ENCODE data around the gene RNF39. TPM values are rescaled to one million over a fixed set of nuclear protein-coding genes. Genes with fewer than 3 reads are reported as not detected.

RNF39 gene
- total and polyA plus RNA-seq, 2 of the 13 experiments (the other 11 are each of a cell fraction or from before 2014, with no cell fraction given), result 0.13 to 1.8 TPM

GRCh38 chr6:30066577-30067459, 8.8 kb downstream of the RNF39 start, which contains the start of gene PPP1R11 (continued):
- TF ChIP-seq ZNF512B (CRISPR knock-in tag; IDR thresholded peaks at IDR 0.05; ENCODE audit: borderline replicate concordance) (0 out of 2 replicates have a peak, but pooled peaks have one; percentile 51), DDIT3 (CRISPR knock-in tag; IDR thresholded peaks at IDR 0.05) (no peak), PHF5A (CRISPR knock-in tag; IDR thresholded peaks at IDR 0.05; ENCODE audit: low read depth, unreplicated experiment) (peak; percentile 98), MEF2D (CRISPR knock-in tag; IDR thresholded peaks at IDR 0.05) (peak; percentile 91), ZNF724P (CRISPR knock-in tag; IDR thresholded peaks at IDR 0.05; ENCODE audit: borderline replicate concordance) (peak; percentile 84; the same call in 1 of the 2 replicates), SP2 (CRISPR knock-in tag; IDR thresholded peaks at IDR 0.05) (no peak), SRSF1 (optimal IDR thresholded peaks at IDR 0.05; ENCODE audit: low read depth, low read length) (peak; percentile 79), PPARG (CRISPR knock-in tag; conservative IDR thresholded peaks at IDR 0.05) (no peak), ZNF660 (CRISPR knock-in tag; IDR thresholded peaks at IDR 0.05; ENCODE audit: borderline replicate concordance, low read depth) (no peak), ZNF782 (CRISPR knock-in tag; IDR thresholded peaks at IDR 0.05; ENCODE audit: borderline replicate concordance) (peak; percentile 70; the same call in 1 of the 2 replicates), ZNF546 (CRISPR knock-in tag; conservative IDR thresholded peaks at IDR 0.05) (no peak), PHF20 (CRISPR knock-in tag; IDR thresholded peaks at IDR 0.05) (peak; percentile 97), ZNF446 (CRISPR knock-in tag; IDR thresholded peaks at IDR 0.05) (no peak), ZNF331 (CRISPR knock-in tag; IDR thresholded peaks at IDR 0.05) (peak; percentile 82; the same call in 1 of the 2 replicates), ZBTB8A (CRISPR knock-in tag; IDR thresholded peaks at IDR 0.05; ENCODE audit: borderline replicate concordance, low read depth) (no peak), ARNT (IDR thresholded peaks at IDR 0.05) (no peak), ZNF605 (CRISPR knock-in tag; IDR thresholded peaks at IDR 0.05) (peak; percentile 91), MTA3 (CRISPR knock-in tag; IDR thresholded peaks at IDR 0.05) (no peak), DPF2 (CRISPR knock-in tag; IDR thresholded peaks at IDR 0.05; ENCODE audit: borderline replicate concordance, low read depth) (no peak), NFIC (IDR thresholded peaks at IDR 0.05; ENCODE audit: low read length) (no peak; the same call in 1 of the 2 replicates)
- TF ChIP-seq, protein P1, sequence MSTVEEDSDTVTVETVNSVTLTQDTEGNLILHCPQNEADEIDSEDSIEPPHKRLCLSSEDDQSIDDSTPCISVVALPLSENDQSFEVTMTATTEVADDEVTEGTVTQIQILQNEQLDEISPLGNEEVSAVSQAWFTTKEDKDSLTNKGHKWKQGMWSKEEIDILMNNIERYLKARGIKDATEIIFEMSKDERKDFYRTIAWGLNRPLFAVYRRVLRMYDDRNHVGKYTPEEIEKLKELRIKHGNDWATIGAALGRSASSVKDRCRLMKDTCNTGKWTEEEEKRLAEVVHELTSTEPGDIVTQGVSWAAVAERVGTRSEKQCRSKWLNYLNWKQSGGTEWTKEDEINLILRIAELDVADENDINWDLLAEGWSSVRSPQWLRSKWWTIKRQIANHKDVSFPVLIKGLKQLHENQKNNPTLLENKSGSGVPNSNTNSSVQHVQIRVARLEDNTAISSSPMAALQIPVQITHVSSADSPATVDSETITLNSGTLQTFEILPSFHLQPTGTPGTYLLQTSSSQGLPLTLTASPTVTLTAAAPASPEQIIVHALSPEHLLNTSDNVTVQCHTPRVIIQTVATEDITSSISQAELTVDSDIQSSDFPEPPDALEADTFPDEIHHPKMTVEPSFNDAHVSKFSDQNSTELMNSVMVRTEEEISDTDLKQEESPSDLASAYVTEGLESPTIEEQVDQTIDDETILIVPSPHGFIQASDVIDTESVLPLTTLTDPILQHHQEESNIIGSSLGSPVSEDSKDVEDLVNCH (CRISPR knock-in tag; IDR thresholded peaks at IDR 0.05), result no peak
- TF ChIP-seq, protein P2, sequence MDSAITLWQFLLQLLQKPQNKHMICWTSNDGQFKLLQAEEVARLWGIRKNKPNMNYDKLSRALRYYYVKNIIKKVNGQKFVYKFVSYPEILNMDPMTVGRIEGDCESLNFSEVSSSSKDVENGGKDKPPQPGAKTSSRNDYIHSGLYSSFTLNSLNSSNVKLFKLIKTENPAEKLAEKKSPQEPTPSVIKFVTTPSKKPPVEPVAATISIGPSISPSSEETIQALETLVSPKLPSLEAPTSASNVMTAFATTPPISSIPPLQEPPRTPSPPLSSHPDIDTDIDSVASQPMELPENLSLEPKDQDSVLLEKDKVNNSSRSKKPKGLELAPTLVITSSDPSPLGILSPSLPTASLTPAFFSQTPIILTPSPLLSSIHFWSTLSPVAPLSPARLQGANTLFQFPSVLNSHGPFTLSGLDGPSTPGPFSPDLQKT (CRISPR knock-in tag; IDR thresholded peaks at IDR 0.05; ENCODE audit: borderline replicate concordance), result 0 out of 2 replicates have a peak, but pooled peaks have one; percentile 52

Measured in HepG2 (cell line).